GM12878 (cell line): Measurements from ENCODE around the gene BRD9.
"Not testable (repeated sequence)": the region's sequence is repeated elsewhere in the genome, so short reads cannot be mapped to it uniquely, and the experiment has no call there.

Source experiments
- CTCF ChIP-seq, 3 experiments: IDR thresholded peaks in 2 of 3; conservative IDR thresholded peaks in 1 of 3; 2 replicates each; pipeline ENCODE4 v1.5.1; 2011; ENCODE audit warnings: low read depth in 3 of 3, low read length in 3 of 3, mild to moderate bottlenecking in 3 of 3, control low read depth in 2 of 3, moderate library complexity in 2 of 3, inconsistent platforms in 1 of 3, mixed read lengths in 1 of 3; ENCODE audit not compliant: control insufficient read depth in 2 of 3, insufficient read depth in 1 of 3; ENCODE audit errors: extremely low read depth in 1 of 3
- NFYA ChIP-seq: IDR thresholded peaks from 2 replicates; pipeline ENCODE4 v1.6.1; 2011; ENCODE audit warnings: low read depth, mild to moderate bottlenecking, low read length, improper control_type of control experiment, borderline replicate concordance
- POLR2A ChIP-seq: IDR thresholded peaks from 2 replicates; pipeline ENCODE4 v1.6.1; 2011; ENCODE audit warnings: low read depth, mild to moderate bottlenecking, low read length
- RFX5 ChIP-seq: IDR thresholded peaks from 2 replicates; pipeline ENCODE4 v1.6.1; 2011; ENCODE audit warnings: low read depth, low read length, improper control_type of control experiment
- SP1 ChIP-seq: IDR thresholded peaks from one replicate; pipeline ENCODE4 v1.6.1; 2011; ENCODE audit warnings: low read depth, low read length
- TCF12 ChIP-seq: IDR thresholded peaks from 2 replicates; pipeline ENCODE4 v1.6.1; 2011; ENCODE audit warnings: low read depth, mild to moderate bottlenecking, low read length
- USF2 ChIP-seq: IDR thresholded peaks from 2 replicates; pipeline ENCODE4 v1.6.1; 2011; ENCODE audit warnings: low read depth, low read length, improper control_type of control experiment, borderline replicate concordance

GRCh38 chr5:929182-929581 is 36.6 kb upstream of the BRD9 start:
- TF ChIP-seq USF2; NFYA; SP1; CTCF (IDR thresholded peaks at IDR 0.05 in 2 of 3, conservative IDR thresholded peaks at IDR 0.05 in 1 of 3; ENCODE audit: control insufficient read depth in 2 of 3, extremely low read depth in 1 of 3, insufficient read depth in 1 of 3, low read depth in 3 of 3, low read length in 3 of 3); POLR2A; RFX5; TCF12: not testable (repeated sequence)
